Measurements from ENCODE around the gene GSG1L2.

Gene GSG1L2

DNA sequence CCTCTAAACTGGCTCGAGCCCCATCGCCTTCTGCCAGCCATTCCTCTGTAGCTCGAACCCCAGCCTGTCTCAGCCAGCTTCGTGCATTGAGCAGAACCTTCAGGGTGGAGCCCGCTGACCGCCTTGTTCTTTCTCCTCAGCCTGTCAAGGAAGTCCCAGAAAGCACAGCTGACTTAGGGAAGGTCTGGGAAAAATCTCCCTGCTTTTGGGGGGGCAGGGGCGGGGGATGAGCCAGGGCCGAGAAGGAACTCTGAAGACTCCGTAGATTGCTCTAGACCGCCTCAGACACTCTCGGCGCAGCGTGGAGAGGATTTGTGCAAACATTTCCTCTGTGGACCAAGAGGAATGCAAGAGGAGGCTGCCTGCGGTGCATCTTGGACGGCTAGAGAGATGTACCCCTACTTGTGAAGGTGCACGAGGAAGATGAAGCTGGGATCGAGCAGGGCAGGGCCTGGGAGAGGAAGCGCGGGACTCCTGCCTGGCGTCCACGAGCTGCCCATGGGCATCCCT lies 3.8 kb upstream of the GSG1L2 start, which contains the start of gene GLP2R:
TSS of gene GLP2R (plus strand) at position 284 of the 510 bp plus-strand sequence. CDS start at position 424, 140 bp downstream.
- Histone ChIP-seq H3K4me3 (ENCODE audit: control insufficient read depth in 1 of 7, extremely low read depth in 1 of 7, insufficient read depth in 4 of 7, low read depth in 2 of 7, low read length in 6 of 7) (no peak within 1 kb of the TSS), H3K27ac (ENCODE audit: insufficient read depth in 1 of 2, low read depth in 1 of 2, low read length in 2 of 2, poor library complexity in 1 of 2, severe bottlenecking in 2 of 2) (no peak within 1 kb of the TSS), H3K4me1 (ENCODE audit: control extremely low read depth in 1 of 4, control insufficient read depth in 4 of 4, insufficient read depth in 4 of 4, low read length in 3 of 4) (no peaks in the 10 kb centered on the region), H3K27me3 (replicated peaks in 2 of 5; ENCODE audit: control insufficient read depth in 4 of 5, insufficient read depth in 5 of 5, low read length in 4 of 5) (peaks cover 0 to 13% (median 0%) of the 10 kb centered on the region in 5 experiments), H3K36me3 (ENCODE audit: control insufficient read depth in 4 of 4, insufficient read depth in 4 of 4, low read length in 3 of 4) (no peaks in the 10 kb centered on the region), H3K9me3 (ENCODE audit: control extremely low read depth in 1 of 5, control insufficient read depth in 4 of 5, insufficient read depth in 2 of 5, low read depth in 1 of 5, low read length in 4 of 5) (no peaks in the 10 kb centered on the region)
- CTCF ChIA-PET, result no interaction called here
- POLR2A ChIA-PET, result no interaction called here
- 77% methylated on average over 12 of the region's 21 CpGs for WGBS (ENCODE audit: insufficient coverage)
- no peak for DNase-seq

DNA sequence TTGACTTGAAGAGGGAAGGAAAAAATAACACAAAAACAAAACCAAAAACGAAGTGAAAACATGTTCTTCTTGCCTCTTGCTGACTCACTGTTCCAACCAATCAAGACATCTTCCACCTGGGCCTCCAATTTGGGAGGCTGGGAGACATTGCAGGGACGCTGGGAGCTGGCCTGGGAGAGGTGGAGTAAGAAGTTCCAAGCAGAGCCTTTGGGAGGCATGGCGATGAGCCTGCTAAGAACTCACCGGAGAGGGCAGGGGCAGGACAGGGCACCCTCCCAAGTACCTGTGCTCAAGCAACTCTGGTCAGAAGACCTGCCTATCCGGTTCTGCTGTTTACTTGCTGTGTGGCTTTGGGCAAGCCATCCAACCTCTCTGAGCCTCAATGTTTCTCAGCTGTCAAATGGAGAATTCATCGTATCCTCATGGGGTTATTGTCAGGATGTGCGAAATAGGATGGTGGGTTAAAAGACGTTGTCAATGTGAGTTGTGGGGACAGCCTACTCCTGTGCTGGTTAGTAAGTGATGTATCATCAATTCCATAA lies 3.0 kb upstream of the GSG1L2 start:
- Histone ChIP-seq H3K4me3 (ENCODE audit: control insufficient read depth in 1 of 7, extremely low read depth in 1 of 7, insufficient read depth in 4 of 7, low read depth in 2 of 7, low read length in 6 of 7) (no peak overlapping the region), H3K27me3 (replicated peaks in 2 of 5; ENCODE audit: control insufficient read depth in 4 of 5, insufficient read depth in 5 of 5, low read length in 4 of 5) (peaks cover 0 to 13% (median 1%) of the 10 kb centered on the region in 5 experiments), H3K36me3 (ENCODE audit: control insufficient read depth in 4 of 4, insufficient read depth in 4 of 4, low read length in 3 of 4) (no peaks in the 10 kb centered on the region), H3K4me1 (ENCODE audit: control extremely low read depth in 1 of 4, control insufficient read depth in 4 of 4, insufficient read depth in 4 of 4, low read length in 3 of 4) (no peaks in the 10 kb centered on the region), H3K9me3 (ENCODE audit: control extremely low read depth in 1 of 5, control insufficient read depth in 4 of 5, insufficient read depth in 2 of 5, low read depth in 1 of 5, low read length in 4 of 5) (no peaks in the 10 kb centered on the region), H3K27ac (ENCODE audit: insufficient read depth in 1 of 2, low read depth in 1 of 2, low read length in 2 of 2, poor library complexity in 1 of 2, severe bottlenecking in 2 of 2) (no peak overlapping the region)
- ChIA-PET CTCF (no interaction called here), POLR2A (no interaction called here)
- WGBS (ENCODE audit: insufficient coverage), result 93% methylated on average over 7 of the region's 8 CpGs
- DNase-seq, result no peak

DNA sequence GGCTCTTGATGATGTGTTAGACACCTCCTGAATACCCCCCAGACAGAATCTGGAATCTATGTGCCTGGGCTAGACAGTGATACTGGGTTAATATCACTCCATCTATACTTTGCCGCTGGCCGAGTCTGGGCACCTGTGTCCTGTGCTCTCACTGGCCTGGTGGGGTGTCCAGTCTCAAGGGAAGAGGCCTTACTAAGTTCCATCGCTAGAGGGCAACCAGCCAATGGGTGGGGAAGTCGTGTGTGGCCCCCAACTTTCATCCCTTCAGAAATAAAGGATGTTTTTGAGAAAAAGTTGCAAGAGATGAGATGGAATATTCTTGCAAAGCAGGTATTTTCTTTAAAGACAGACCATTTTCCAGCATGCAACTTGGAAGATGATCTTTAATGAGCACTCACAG lies 2.2 kb upstream of the GSG1L2 start:
- no peak overlapping the region for H3K4me3 ChIP-seq (ENCODE audit: control insufficient read depth in 1 of 7, extremely low read depth in 1 of 7, insufficient read depth in 4 of 7, low read depth in 2 of 7, low read length in 6 of 7)
- H3K4me1 ChIP-seq (ENCODE audit: control extremely low read depth in 1 of 4, control insufficient read depth in 4 of 4, insufficient read depth in 4 of 4, low read length in 3 of 4), result no peaks in the 10 kb centered on the region
- POLR2A ChIA-PET, result no interaction called here
- DNase-seq, result no peak
- H3K36me3 ChIP-seq (ENCODE audit: control insufficient read depth in 4 of 4, insufficient read depth in 4 of 4, low read length in 3 of 4), result no peaks in the 10 kb centered on the region
- H3K27ac ChIP-seq (ENCODE audit: insufficient read depth in 1 of 2, low read depth in 1 of 2, low read length in 2 of 2, poor library complexity in 1 of 2, severe bottlenecking in 2 of 2), result no peak overlapping the region
- peaks cover 0 to 13% (median 1%) of the 10 kb centered on the region in 5 experiments for H3K27me3 ChIP-seq (replicated peaks in 2 of 5; ENCODE audit: control insufficient read depth in 4 of 5, insufficient read depth in 5 of 5, low read length in 4 of 5)
- CTCF ChIA-PET, result no interaction called here
- WGBS (ENCODE audit: insufficient coverage), result 70% methylated on average over 2 of the region's 4 CpGs
- H3K9me3 ChIP-seq (ENCODE audit: control extremely low read depth in 1 of 5, control insufficient read depth in 4 of 5, insufficient read depth in 2 of 5, low read depth in 1 of 5, low read length in 4 of 5), result no peaks in the 10 kb centered on the region

DNA sequence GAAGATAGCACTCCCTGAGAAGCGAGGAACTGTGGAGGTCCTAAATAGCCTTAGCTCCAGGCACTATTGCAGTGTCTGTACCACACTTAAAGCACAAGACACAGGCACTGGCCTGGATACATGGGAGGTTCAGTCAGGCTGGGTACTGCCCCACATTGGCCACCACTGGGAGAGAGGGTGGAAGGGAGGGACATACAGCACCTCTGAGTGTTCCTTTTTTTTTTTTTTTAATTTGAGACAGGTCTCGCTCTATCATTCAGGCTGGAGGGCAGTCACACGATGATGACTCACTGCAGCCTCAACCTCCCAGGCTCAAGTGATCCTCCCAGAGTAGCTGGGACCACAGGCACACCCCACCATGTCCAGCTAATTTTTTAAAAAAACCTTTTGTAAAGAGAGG lies 1.4 kb downstream of the GSG1L2 start:
- Histone ChIP-seq H3K36me3 (ENCODE audit: control insufficient read depth in 4 of 4, insufficient read depth in 4 of 4, low read length in 3 of 4) (no peaks in the 10 kb centered on the region), H3K9me3 (ENCODE audit: control extremely low read depth in 1 of 5, control insufficient read depth in 4 of 5, insufficient read depth in 2 of 5, low read depth in 1 of 5, low read length in 4 of 5) (no peaks in the 10 kb centered on the region), H3K27me3 (replicated peaks in 2 of 5; ENCODE audit: control insufficient read depth in 4 of 5, insufficient read depth in 5 of 5, low read length in 4 of 5) (peaks cover 0 to 7% (median 0%) of the 10 kb centered on the region in 5 experiments), H3K4me1 (ENCODE audit: control extremely low read depth in 1 of 4, control insufficient read depth in 4 of 4, insufficient read depth in 4 of 4, low read length in 3 of 4) (no peaks in the 10 kb centered on the region), H3K4me3 (ENCODE audit: control insufficient read depth in 1 of 7, extremely low read depth in 1 of 7, insufficient read depth in 4 of 7, low read depth in 2 of 7, low read length in 6 of 7) (no peak overlapping the region), H3K27ac (ENCODE audit: insufficient read depth in 1 of 2, low read depth in 1 of 2, low read length in 2 of 2, poor library complexity in 1 of 2, severe bottlenecking in 2 of 2) (no peak overlapping the region)
- WGBS (ENCODE audit: insufficient coverage), result 100% methylated on average over 1 of the region's 3 CpGs
- ChIA-PET CTCF (no interaction called here), POLR2A (interaction anchor here (0.6 kb wide), 1 partner anchor 1415 kb away, joined by 4 read pairs; no protein-coding TSS in a partner anchor)
- no peak for DNase-seq

DNA sequence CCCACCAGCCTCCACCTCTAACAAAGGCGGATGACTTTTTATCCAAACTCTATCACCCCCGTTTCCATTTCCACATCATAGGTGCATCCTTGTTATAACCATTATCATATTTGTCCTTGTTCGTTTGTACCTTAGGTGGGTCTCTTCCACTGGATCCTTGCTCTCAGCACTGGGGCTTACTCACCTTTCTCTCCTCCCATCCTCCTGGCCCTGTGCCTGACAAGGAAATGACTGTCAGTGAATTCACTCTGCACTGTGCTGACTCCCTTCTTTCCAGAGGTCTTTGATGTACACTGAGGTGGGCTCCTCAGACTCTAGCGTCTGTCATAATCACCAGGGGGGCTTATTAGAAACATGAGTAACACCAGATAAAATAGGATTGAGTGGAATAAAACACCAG lies 3.1 kb downstream of the GSG1L2 start:
- ChIA-PET CTCF (no interaction called here), POLR2A (no interaction called here)
- no peak overlapping the region for H3K27ac ChIP-seq (ENCODE audit: insufficient read depth in 1 of 2, low read depth in 1 of 2, low read length in 2 of 2, poor library complexity in 1 of 2, severe bottlenecking in 2 of 2)
- no peaks in the 10 kb centered on the region for H3K4me1 ChIP-seq (ENCODE audit: control extremely low read depth in 1 of 4, control insufficient read depth in 4 of 4, insufficient read depth in 4 of 4, low read length in 3 of 4)
- 100% methylated on average over 4 of the region's 4 CpGs for WGBS (ENCODE audit: insufficient coverage)
- H3K27me3 ChIP-seq (replicated peaks in 2 of 5; ENCODE audit: control insufficient read depth in 4 of 5, insufficient read depth in 5 of 5, low read length in 4 of 5), result peaks cover 0 to 3% (median 0%) of the 10 kb centered on the region in 5 experiments
- DNase-seq, result no peak
- no peaks in the 10 kb centered on the region for H3K9me3 ChIP-seq (ENCODE audit: control extremely low read depth in 1 of 5, control insufficient read depth in 4 of 5, insufficient read depth in 2 of 5, low read depth in 1 of 5, low read length in 4 of 5)
- H3K36me3 ChIP-seq (ENCODE audit: control insufficient read depth in 4 of 4, insufficient read depth in 4 of 4, low read length in 3 of 4), result no peaks in the 10 kb centered on the region
- H3K4me3 ChIP-seq (ENCODE audit: control insufficient read depth in 1 of 7, extremely low read depth in 1 of 7, insufficient read depth in 4 of 7, low read depth in 2 of 7, low read length in 6 of 7), result no peak overlapping the region

DNA sequence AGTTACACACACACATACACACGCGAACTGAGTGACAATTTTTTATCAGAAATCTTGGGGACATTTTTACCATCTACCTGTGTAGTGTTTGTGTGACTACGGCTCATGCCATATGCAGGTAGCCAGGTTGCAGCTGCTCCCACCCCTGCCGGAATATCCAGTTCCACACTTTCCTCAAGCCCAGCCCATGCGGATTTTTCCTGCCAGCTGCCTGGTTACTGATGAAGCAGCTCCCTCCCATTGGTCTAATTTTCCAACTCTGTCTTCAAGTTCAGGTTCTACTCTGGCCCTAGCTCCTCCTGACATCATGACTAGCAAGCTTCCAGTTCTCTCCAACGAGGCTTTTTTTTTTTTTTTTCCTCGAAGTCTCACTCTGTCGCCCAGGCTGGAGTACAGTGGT lies 4.8 kb downstream of the GSG1L2 start:
- no peak overlapping the region for H3K4me3 ChIP-seq (ENCODE audit: control insufficient read depth in 1 of 7, extremely low read depth in 1 of 7, insufficient read depth in 4 of 7, low read depth in 2 of 7, low read length in 6 of 7)
- no peaks in the 10 kb centered on the region for H3K9me3 ChIP-seq (ENCODE audit: control extremely low read depth in 1 of 5, control insufficient read depth in 4 of 5, insufficient read depth in 2 of 5, low read depth in 1 of 5, low read length in 4 of 5)
- H3K27ac ChIP-seq (ENCODE audit: insufficient read depth in 1 of 2, low read depth in 1 of 2, low read length in 2 of 2, poor library complexity in 1 of 2, severe bottlenecking in 2 of 2), result no peak overlapping the region
- WGBS (ENCODE audit: insufficient coverage), result 81% methylated on average over 4 of the region's 8 CpGs
- DNase-seq, result no peak
- H3K36me3 ChIP-seq (ENCODE audit: control insufficient read depth in 4 of 4, insufficient read depth in 4 of 4, low read length in 3 of 4), result no peaks in the 10 kb centered on the region
- peaks cover 0 to 3% (median 0%) of the 10 kb centered on the region in 5 experiments for H3K27me3 ChIP-seq (replicated peaks in 2 of 5; ENCODE audit: control insufficient read depth in 4 of 5, insufficient read depth in 5 of 5, low read length in 4 of 5)
- ChIA-PET POLR2A (no interaction called here), CTCF (interaction anchor here (0.6 kb wide), 1 partner anchor 795 kb away, joined by 4 read pairs; no protein-coding TSS in a partner anchor)
- H3K4me1 ChIP-seq (ENCODE audit: control extremely low read depth in 1 of 4, control insufficient read depth in 4 of 4, insufficient read depth in 4 of 4, low read length in 3 of 4), result no peaks in the 10 kb centered on the region

DNA sequence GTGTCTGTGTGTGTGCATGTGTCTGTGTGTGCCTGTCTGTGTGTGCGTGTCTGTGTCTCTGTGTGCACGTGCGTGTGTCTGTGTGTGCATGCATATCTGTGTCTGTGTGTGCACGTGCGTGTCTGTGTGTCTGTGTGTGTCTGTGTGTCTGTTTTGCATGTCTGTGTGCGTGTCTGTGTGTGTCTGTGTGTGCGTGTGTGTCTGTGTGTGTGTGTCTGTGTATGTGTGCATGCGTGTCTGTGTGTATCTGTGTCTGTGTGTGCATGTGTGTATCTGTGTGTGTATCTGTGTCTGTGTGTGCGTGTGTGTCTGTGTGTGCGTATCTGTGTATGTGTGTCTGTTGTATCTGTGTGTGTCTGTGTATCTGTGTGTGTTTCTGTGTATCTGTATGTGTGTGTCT lies 5.4 kb downstream of the GSG1L2 start:
- Histone ChIP-seq H3K27ac (ENCODE audit: insufficient read depth in 1 of 2, low read depth in 1 of 2, low read length in 2 of 2, poor library complexity in 1 of 2, severe bottlenecking in 2 of 2) (no peak overlapping the region), H3K27me3 (replicated peaks in 2 of 5; ENCODE audit: control insufficient read depth in 4 of 5, insufficient read depth in 5 of 5, low read length in 4 of 5) (peaks cover 0 to 3% (median 0%) of the 10 kb centered on the region in 5 experiments), H3K36me3 (ENCODE audit: control insufficient read depth in 4 of 4, insufficient read depth in 4 of 4, low read length in 3 of 4) (no peaks in the 10 kb centered on the region), H3K4me3 (ENCODE audit: control insufficient read depth in 1 of 7, extremely low read depth in 1 of 7, insufficient read depth in 4 of 7, low read depth in 2 of 7, low read length in 6 of 7) (no peak overlapping the region), H3K9me3 (ENCODE audit: control extremely low read depth in 1 of 5, control insufficient read depth in 4 of 5, insufficient read depth in 2 of 5, low read depth in 1 of 5, low read length in 4 of 5) (no peaks in the 10 kb centered on the region), H3K4me1 (ENCODE audit: control extremely low read depth in 1 of 4, control insufficient read depth in 4 of 4, insufficient read depth in 4 of 4, low read length in 3 of 4) (no peaks in the 10 kb centered on the region)
- DNase-seq, result no peak
- ChIA-PET CTCF (no interaction called here), POLR2A (no interaction called here)
- 97% methylated on average over 5 of the region's 10 CpGs for WGBS (ENCODE audit: insufficient coverage)

Measured in common myeloid progenitor, CD34-positive (primary cell).